Transverse colon (tissue), 4 donors: Measurements from ENCODE around the gene GDF7. TPM values are rescaled to one million over a fixed set of nuclear protein-coding genes. Genes with fewer than 3 reads are reported as not detected.

Source experiments
- DNase-seq: peaks from one replicate; pipeline ENCODE4 v3.0.0-alpha.2; 2019
- H3K27ac ChIP-seq, 4 donors: fragments of 200-600 bp; sonication (generic); 2 replicates each; pipeline ENCODE4 v1.5.1; 2016 to 2018; ENCODE audit warnings: inconsistent platforms in 4 of 4
- H3K27me3 ChIP-seq: fragments of 200-600 bp; sonication (generic); 2 replicates; pipeline ENCODE4 v1.5.1; 2017; ENCODE audit warnings: inconsistent platforms
- H3K36me3 ChIP-seq, 4 donors: fragments of 200-600 bp; sonication (generic); 2 replicates each; pipeline ENCODE4 v1.5.1; 2017 to 2019; ENCODE audit warnings: inconsistent platforms in 4 of 4
- H3K4me1 ChIP-seq, 4 donors: fragments of 200-600 bp; sonication (generic); 2 replicates each; pipeline ENCODE4 v1.5.1; 2017 to 2020; ENCODE audit warnings: inconsistent platforms in 4 of 4
- H3K4me3 ChIP-seq, 4 donors: fragments of 200-600 bp; sonication (generic); 1 replicate in 1 of 4; 2 replicates in 3 of 4; pipeline versions ENCODE4 v1.5.1 to v1.6.1; 2017 to 2019; ENCODE audit warnings: inconsistent platforms in 4 of 4
- H3K9me3 ChIP-seq, 2 donors: fragments of 200-600 bp; sonication (generic); 2 replicates each; pipeline ENCODE4 v1.5.1; 2017 to 2019; ENCODE audit warnings: inconsistent platforms in 2 of 2
- EP300 ChIP-seq: sonication (generic); formaldehyde crosslinking; IDR thresholded peaks from one replicate; pipeline ENCODE4 v1.6.1; 2017; ENCODE audit warnings: antibody characterized with exemption, low read depth
- POLR2A ChIP-seq: fragments of 450-650 bp; IDR thresholded peaks from one replicate; pipeline ENCODE4 v1.6.1; 2016; ENCODE audit warnings: antibody characterized with exemption, mild to moderate bottlenecking, moderate library complexity
- POLR2AphosphoS5 ChIP-seq, 3 donors: sonication (generic); formaldehyde crosslinking; IDR thresholded peaks; one replicate each; pipeline ENCODE4 v1.6.1; 2016; ENCODE audit warnings: antibody characterized with exemption in 3 of 3
- WGBS, 2 donors: methylation state at CpG; one replicate each; pipeline ENCODE4 v1.1.5; 2018; ENCODE audit warnings: low coverage in 1 of 2; 5-methylcytosine and 5-hydroxymethylcytosine counted together
- in situ Hi-C, 4 donors: fragments of 200-750 bp; cut with MboI; loops; one replicate each; pipeline versions ENCODE4 v1.15.0 to v1.15.1; 2017; ENCODE audit warnings: low sequenced_read_pairs in 3 of 4, low pct_ligation_motif_present in 1 of 4, low pct_unique_long_range_greater_than_20kb in 1 of 4
- intact Hi-C: fragments of 100-400 bp; cut with DNase I; formaldehyde crosslinking; loops from one replicate; pipeline ENCODE4 v1.15.1; 2023; ENCODE audit warnings: low total_unique reads
- total RNA-seq, 4 donors: library from RNA; depleted of rRNA; stranded (reverse); fragments of >200 nt; gene quantifications; one replicate each; pipeline ENCODE4 v1.1.0, GENCODE V29; 2016
- TF ChIP-seq, protein P1 (sequence below), 5 experiments: fragments of 200-600 bp in 3 of 5; fragments of 450-650 bp in 2 of 5; sonication (generic) in 3 of 5; IDR thresholded peaks; 1 replicate in 2 of 5; 2 replicates in 3 of 5; pipeline ENCODE4 v1.5.1; 2016 to 2017; ENCODE audit warnings: antibody characterized with exemption in 5 of 5, inconsistent platforms in 3 of 5, mild to moderate bottlenecking in 2 of 5, moderate library complexity in 1 of 5

GDF7 gene
- total RNA-seq: 1 to 10 TPM in 1 of 4 donors, under 1 TPM in 3; 0.20 to 1.1 (median 0.58) TPM

DNA sequence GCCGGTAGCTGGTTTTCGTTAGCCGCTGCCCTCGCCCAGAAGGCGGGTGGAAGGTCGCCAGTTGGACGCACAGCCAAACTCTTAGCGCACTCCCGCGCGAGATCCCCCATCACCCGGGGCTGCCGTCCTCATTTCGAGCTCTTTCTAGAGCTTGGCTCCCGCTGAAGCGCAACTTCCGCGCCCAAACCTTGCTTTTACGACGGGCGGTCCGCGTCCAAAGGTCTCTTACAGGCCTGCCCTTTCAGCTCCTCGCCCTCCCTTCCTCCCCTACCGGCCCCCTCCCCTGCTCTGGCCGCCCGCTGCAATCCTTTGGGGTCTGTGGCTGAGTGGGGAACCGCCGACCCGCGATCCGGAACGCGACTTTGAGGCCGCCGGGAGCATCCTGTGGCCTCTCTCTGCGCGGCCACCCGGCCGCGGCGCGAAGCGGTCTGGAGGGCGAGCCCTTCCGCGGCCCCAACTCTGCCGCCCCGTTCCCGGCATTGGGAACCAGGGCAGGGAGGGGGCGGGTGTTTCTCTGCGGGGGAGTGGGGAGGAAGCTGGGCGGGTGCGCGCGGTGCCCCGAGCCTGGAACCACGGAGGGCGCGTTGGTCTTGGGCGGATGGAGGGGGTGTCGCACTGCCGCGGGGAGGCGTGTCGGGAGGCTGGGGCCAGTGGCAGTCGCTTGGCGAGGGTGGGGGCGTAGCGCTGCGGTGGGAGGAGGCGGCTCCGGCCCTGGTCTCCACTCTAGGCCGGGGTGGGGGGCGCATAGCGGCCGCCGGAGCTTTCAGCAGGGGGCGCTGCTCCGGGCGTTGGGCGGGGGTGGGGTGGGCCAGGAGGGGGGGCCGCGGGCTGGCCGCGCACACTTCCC, at the start of gene GDF7:
Gene GDF7, plus strand, starts transcription at position 841 of the 847 bp plus-strand sequence. CDS start 96 bp downstream, outside the sequence.
- Histone ChIP-seq H3K27me3 (peaks cover 98% of the 10 kb centered on the region), H3K4me1 (peaks cover 16 to 38% (median 24%) of the 10 kb centered on the region in 4 donors), H3K36me3 (no peaks in the 10 kb centered on the region), H3K9me3 (no peaks in the 10 kb centered on the region), H3K4me3 (peak within 1 kb of the TSS; percentile 19 to 55 (median 34)), H3K27ac (peak within 1 kb of the TSS in 1 of 4 donors; percentile 43)
- no peak for TF ChIP-seq EP300
- TF ChIP-seq, protein P1, sequence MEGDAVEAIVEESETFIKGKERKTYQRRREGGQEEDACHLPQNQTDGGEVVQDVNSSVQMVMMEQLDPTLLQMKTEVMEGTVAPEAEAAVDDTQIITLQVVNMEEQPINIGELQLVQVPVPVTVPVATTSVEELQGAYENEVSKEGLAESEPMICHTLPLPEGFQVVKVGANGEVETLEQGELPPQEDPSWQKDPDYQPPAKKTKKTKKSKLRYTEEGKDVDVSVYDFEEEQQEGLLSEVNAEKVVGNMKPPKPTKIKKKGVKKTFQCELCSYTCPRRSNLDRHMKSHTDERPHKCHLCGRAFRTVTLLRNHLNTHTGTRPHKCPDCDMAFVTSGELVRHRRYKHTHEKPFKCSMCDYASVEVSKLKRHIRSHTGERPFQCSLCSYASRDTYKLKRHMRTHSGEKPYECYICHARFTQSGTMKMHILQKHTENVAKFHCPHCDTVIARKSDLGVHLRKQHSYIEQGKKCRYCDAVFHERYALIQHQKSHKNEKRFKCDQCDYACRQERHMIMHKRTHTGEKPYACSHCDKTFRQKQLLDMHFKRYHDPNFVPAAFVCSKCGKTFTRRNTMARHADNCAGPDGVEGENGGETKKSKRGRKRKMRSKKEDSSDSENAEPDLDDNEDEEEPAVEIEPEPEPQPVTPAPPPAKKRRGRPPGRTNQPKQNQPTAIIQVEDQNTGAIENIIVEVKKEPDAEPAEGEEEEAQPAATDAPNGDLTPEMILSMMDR (IDR thresholded peaks at IDR 0.05): peak in 1 of 5 experiments; percentile 9
- DNase-seq: peak; percentile 60
- intact Hi-C loops (loop anchor here (2.0 kb wide), 1 partner anchor 300 kb away; no protein-coding TSS in a partner anchor), in situ Hi-C loops (loop anchor here (10.0 to 25.0 kb wide), 2 partner anchors 298 to 446 kb away; partner anchors contain the start of gene TDRD15 (in 3 of the 4))
- WGBS, 2 donors: 1% methylated on average over 61 of the region's 86 CpGs; no CpG with 5 or more reads in 1 of the 2 donors

DNA sequence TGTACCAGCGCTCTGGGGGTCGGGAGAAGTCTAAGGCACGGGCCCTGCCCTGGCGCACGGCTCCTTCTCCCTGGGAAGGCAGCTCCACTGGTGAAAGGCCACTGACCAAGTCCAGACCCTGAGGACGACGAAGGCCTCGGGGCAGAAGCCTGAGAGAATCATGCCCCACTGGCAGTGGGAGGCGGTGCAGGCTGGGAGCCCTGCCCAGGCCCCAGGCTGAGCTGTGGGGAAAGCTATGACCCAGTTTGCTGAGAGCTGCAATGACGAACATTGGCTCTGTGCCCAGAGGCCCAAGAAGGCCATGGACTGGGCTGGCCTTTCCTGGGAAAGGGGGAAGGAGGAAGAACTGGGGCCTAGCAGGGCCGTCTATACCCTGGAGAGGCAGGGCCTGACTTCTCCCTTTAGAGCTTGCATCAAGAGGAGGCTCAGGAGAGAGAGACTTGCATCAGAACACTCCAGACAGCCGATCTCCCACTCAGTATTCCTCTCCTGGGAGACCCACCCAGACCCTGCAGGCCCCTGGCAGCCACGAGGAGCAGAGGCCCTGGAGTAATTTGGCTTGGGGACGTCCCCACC, 49.0 kb upstream of the GDF7 start:
- TF ChIP-seq POLR2AphosphoS5 (IDR thresholded peaks at IDR 0.05) (peak; percentile 83 to 88 (median 84)), POLR2A (peak; percentile 29), EP300 (peak; percentile 92)
- TF ChIP-seq, protein P1 (IDR thresholded peaks at IDR 0.05): peak; percentile 48 to 82 (median 60)
- DNase-seq: peak; percentile 92
- Histone ChIP-seq H3K27me3 (no peaks in the 10 kb centered on the region), H3K4me3 (no peak overlapping the region), H3K27ac (peak overlapping the region; percentile 90 to 91 (median 90)), H3K36me3 (peaks cover 0 to 15% (median 3%) of the 10 kb centered on the region in 4 donors), H3K9me3 (no peaks in the 10 kb centered on the region), H3K4me1 (peaks cover 51 to 72% (median 61%) of the 10 kb centered on the region in 4 donors)
- intact Hi-C loops: loop anchor here (5.0 kb wide), 1 partner anchor 171 kb away; the partner anchor contains the start of gene RHOB
- in situ Hi-C loops: no loop called here
- WGBS, 2 donors: 40% methylated on average over 14 of the region's 14 CpGs; no CpG with 5 or more reads in 1 of the 2 donors

DNA sequence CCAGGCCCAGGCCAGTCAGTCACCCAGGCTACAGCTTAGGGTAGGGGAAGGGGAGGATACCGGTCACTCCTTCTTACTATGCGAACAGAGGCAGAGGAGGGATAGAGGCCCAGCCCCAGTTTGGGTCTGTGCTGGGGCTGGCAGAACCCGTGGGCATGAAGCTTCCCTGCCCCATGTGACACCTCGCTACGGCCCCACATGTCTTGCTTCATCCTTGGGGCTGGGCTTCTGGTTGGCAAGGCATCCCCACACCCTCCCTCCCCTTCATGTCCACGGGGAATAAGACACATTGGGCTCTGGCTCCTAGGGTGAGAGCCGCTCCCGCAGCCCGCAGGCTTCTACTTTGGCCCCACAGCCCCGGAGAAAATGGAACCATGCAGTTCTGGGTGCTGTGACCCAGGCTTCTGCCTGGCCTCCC, 48.5 kb upstream of the GDF7 start:
- H3K27me3 ChIP-seq: no peaks in the 10 kb centered on the region
- WGBS, 2 donors: 70% methylated on average over 10 of the region's 10 CpGs; no CpG with 5 or more reads in 1 of the 2 donors
- H3K4me1 ChIP-seq: peaks cover 51 to 72% (median 61%) of the 10 kb centered on the region in 4 donors
- DNase-seq: peak; percentile 41
- TF ChIP-seq, protein P1 (IDR thresholded peaks at IDR 0.05): no peak
- TF ChIP-seq POLR2A (no peak), EP300 (no peak), POLR2AphosphoS5 (IDR thresholded peaks at IDR 0.05) (no peak)
- in situ Hi-C loops: no loop called here
- intact Hi-C loops: loop anchor here (5.0 kb wide), 1 partner anchor 171 kb away; the partner anchor contains the start of gene RHOB
- H3K36me3 ChIP-seq: peaks cover 0 to 20% (median 3%) of the 10 kb centered on the region in 4 donors
- H3K27ac ChIP-seq: peak overlapping the region; percentile 90 to 91 (median 90)
- no peaks in the 10 kb centered on the region for H3K9me3 ChIP-seq
- no peak overlapping the region for H3K4me3 ChIP-seq
